ENCODE results near the gene FOXN1.

DNA sequence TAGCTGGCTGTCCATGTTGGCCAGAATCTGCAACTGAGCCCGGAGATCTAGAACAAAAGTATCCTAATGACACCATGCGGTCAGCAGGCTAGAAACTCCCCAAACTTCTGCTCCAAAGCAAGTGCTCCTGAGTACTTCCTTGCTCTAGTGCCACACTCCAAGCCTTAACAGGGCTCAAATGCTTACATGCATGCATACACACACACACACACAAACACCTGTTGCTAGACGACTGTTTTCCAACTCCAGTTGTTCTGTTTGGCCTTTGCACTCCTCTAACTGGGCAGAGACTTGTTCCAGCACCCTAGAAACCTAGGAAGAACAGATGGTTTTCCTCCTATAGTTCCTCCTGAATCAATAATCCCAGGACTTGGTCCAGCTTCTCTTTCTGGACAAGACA, 78.3 kb downstream of the FOXN1 start:
- TF ChIP-seq MYC (IDR thresholded peaks at IDR 0.05; ENCODE audit: low read depth, low read length) (no peak), POLR2A (IDR thresholded peaks at IDR 0.05; ENCODE audit: extremely low read depth, insufficient read length) (no peak)
- TF ChIP-seq, protein P1, sequence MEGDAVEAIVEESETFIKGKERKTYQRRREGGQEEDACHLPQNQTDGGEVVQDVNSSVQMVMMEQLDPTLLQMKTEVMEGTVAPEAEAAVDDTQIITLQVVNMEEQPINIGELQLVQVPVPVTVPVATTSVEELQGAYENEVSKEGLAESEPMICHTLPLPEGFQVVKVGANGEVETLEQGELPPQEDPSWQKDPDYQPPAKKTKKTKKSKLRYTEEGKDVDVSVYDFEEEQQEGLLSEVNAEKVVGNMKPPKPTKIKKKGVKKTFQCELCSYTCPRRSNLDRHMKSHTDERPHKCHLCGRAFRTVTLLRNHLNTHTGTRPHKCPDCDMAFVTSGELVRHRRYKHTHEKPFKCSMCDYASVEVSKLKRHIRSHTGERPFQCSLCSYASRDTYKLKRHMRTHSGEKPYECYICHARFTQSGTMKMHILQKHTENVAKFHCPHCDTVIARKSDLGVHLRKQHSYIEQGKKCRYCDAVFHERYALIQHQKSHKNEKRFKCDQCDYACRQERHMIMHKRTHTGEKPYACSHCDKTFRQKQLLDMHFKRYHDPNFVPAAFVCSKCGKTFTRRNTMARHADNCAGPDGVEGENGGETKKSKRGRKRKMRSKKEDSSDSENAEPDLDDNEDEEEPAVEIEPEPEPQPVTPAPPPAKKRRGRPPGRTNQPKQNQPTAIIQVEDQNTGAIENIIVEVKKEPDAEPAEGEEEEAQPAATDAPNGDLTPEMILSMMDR (IDR thresholded peaks at IDR 0.05; ENCODE audit: low read depth, low read length): no peak
- TF ChIP-seq, protein P2, sequence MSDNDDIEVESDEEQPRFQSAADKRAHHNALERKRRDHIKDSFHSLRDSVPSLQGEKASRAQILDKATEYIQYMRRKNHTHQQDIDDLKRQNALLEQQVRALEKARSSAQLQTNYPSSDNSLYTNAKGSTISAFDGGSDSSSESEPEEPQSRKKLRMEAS (IDR thresholded peaks at IDR 0.05; ENCODE audit: low read depth, low read length): no peak

Measured in NB4 (cell line).